Measurements from ENCODE around the gene HNRNPA3. TPM values are rescaled to one million over a fixed set of nuclear protein-coding genes. Genes with fewer than 3 reads are reported as not detected.
"Not testable (repeated sequence)": the region's sequence is repeated elsewhere in the genome, so short reads cannot be mapped to it uniquely, and the experiment has no call there.

Gene HNRNPA3
- total RNA-seq, 1 experiment from 2014 or later: 328 TPM

DNA sequence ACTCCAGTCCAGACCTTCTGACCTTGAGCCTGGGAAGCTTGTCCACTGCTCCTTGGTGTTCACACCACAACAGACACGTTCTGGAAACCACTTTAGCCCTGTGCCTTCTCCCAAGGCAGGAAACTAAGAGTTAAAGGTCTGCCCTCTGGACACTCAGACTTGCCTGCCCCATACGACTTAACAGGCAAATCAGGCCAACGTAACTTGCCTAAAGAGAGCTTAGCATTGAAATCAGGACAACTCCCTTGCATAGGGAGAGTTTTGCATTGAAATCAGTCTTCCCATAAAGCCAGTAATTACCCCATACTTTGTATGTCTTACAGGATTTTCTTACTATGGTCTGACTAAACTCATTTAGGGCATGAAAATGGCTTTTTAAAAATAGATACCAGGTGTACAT lies 33.4 kb downstream of the HNRNPA3 start (continued):
- TF ChIP-seq, protein P1, sequence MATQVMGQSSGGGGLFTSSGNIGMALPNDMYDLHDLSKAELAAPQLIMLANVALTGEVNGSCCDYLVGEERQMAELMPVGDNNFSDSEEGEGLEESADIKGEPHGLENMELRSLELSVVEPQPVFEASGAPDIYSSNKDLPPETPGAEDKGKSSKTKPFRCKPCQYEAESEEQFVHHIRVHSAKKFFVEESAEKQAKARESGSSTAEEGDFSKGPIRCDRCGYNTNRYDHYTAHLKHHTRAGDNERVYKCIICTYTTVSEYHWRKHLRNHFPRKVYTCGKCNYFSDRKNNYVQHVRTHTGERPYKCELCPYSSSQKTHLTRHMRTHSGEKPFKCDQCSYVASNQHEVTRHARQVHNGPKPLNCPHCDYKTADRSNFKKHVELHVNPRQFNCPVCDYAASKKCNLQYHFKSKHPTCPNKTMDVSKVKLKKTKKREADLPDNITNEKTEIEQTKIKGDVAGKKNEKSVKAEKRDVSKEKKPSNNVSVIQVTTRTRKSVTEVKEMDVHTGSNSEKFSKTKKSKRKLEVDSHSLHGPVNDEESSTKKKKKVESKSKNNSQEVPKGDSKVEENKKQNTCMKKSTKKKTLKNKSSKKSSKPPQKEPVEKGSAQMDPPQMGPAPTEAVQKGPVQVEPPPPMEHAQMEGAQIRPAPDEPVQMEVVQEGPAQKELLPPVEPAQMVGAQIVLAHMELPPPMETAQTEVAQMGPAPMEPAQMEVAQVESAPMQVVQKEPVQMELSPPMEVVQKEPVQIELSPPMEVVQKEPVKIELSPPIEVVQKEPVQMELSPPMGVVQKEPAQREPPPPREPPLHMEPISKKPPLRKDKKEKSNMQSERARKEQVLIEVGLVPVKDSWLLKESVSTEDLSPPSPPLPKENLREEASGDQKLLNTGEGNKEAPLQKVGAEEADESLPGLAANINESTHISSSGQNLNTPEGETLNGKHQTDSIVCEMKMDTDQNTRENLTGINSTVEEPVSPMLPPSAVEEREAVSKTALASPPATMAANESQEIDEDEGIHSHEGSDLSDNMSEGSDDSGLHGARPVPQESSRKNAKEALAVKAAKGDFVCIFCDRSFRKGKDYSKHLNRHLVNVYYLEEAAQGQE (IDR thresholded peaks at IDR 0.05; ENCODE audit: low read depth): no peak
- TF ChIP-seq EZH2phosphoT487 (IDR thresholded peaks at IDR 0.05; ENCODE audit: borderline replicate concordance): no peak
- no peak for TF ChIP-seq SRF (IDR thresholded peaks at IDR 0.05; ENCODE audit: low read depth)
- no peak for TF ChIP-seq RAD21 (IDR thresholded peaks at IDR 0.05; ENCODE audit: low read depth)

DNA sequence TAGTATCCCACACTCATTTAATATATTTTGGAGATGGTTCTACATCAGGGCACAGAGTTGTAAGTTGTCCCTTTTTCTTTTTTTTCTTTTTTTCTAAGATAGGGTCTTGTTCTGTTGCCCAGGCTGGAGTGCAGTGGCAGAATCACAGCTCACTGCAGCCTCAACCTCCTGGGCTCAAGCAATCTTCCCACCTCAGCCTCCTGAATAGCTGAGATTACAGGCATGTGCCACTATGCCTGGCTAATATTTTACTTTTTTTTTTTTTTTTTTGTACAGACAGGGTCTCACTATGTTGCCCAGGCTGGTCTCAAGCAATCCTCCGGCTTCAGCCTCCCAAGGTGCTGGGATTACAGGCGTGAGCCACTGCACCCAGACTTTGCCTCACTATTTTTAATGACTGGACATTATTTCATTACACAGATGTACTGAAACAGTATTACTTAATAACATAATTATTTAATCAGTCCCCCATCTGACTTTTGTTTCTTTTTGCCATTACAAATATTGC lies 34.0 kb downstream of the HNRNPA3 start:
- intact Hi-C loops (cut with micrococcal nuclease); ATAC-seq; H3K27me3 ChIP-seq (ENCODE audit: insufficient read depth, low read length); DNase-seq (ENCODE audit: low read depth, low spot score); H3K9me2 ChIP-seq (ENCODE audit: insufficient read depth); BruUV-seq (replicated peaks); H3K36me3 ChIP-seq (ENCODE audit: control insufficient read depth in 1 of 2, insufficient read depth in 2 of 2, low read length in 2 of 2); H4K20me1 ChIP-seq (ENCODE audit: insufficient read depth); RAD21 ChIA-PET (ENCODE audit: low non-redundant PET in 1 of 2, low total read pairs in 2 of 2, uncharacterized antibody in 2 of 2, unreplicated experiment in 2 of 2); H3K4me3 ChIP-seq (replicated peaks in 1 of 2; ENCODE audit: low read depth in 1 of 2, low read length in 2 of 2); H3K9me3 ChIP-seq (ENCODE audit: control insufficient read depth in 1 of 2, insufficient read depth in 1 of 2, low read depth in 1 of 2, low read length in 2 of 2); H2AFZ ChIP-seq (ENCODE audit: low read depth, low read length, poor library complexity, severe bottlenecking): not testable (repeated sequence)
- H3K4me2 ChIP-seq (ENCODE audit: low read length): peak overlapping the region; percentile 73
- peak overlapping the region; percentile 81 for H3K27ac ChIP-seq (ENCODE audit: low read depth, low read length)
- CTCF ChIA-PET: interaction anchor here (1.6 to 3.4 kb wide), 2 partner anchors 8 to 17 kb away, joined by 5 to 22 read pairs; no protein-coding TSS in a partner anchor
- peak overlapping the region; percentile 53 for H3K9ac ChIP-seq (ENCODE audit: low read length)
- peaks cover 100% of the 10 kb centered on the region for H3K79me2 ChIP-seq (ENCODE audit: insufficient read depth, low read length)
- POLR2A ChIA-PET: interaction anchor here (0.6 to 2.0 kb wide), 5 partner anchors 8 to 82 kb away, joined by 4 to 8 read pairs (median 5); partner anchors contain the start of gene NFE2L2
- H3K4me1 ChIP-seq (ENCODE audit: control insufficient read depth in 1 of 2, insufficient read depth in 2 of 2, low read length in 2 of 2): peaks cover 59 to 94% of the 10 kb centered on the region in 2 experiments
